Esophagus squamous epithelium (tissue), 5 donors: ENCODE measurements around the gene STK32A. TPM values are rescaled to one million over a fixed set of nuclear protein-coding genes. Genes with fewer than 3 reads are reported as not detected.

Experiments
- DNase-seq: peaks from one replicate; lab custom pipeline; 2025; lab: John Stamatoyannopoulos, UW
- H3K27ac ChIP-seq, 4 donors: fragments of 200-600 bp; sonication (generic); one replicate each; pipeline ENCODE4 v1.5.1; 2016 to 2019; ENCODE audit warnings: mild to moderate bottlenecking in 1 of 4
- H3K27me3 ChIP-seq, 4 donors: fragments of 200-600 bp; sonication (generic); 1 replicate in 3 of 4; 2 replicates in 1 of 4; pipeline versions ENCODE4 v1.5.1 to v1.6.0; 2017 to 2021; ENCODE audit warnings: antibody characterized with exemption in 1 of 4
- H3K36me3 ChIP-seq, 3 donors: fragments of 200-600 bp; sonication (generic); one replicate each; pipeline ENCODE4 v1.5.1; 2016 to 2019
- H3K4me1 ChIP-seq, 3 donors: fragments of 200-600 bp; sonication (generic); one replicate each; pipeline ENCODE4 v1.5.1; 2017 to 2019
- H3K4me3 ChIP-seq, 4 donors: fragments of 200-600 bp; sonication (generic); 1 replicate in 3 of 4; 2 replicates in 1 of 4; pipeline ENCODE4 v1.5.1; 2016 to 2019; ENCODE audit warnings: mild to moderate bottlenecking in 2 of 4, moderate library complexity in 1 of 4
- H3K9me3 ChIP-seq, 3 donors: fragments of 200-600 bp; sonication (generic); one replicate each; pipeline ENCODE4 v1.5.1; 2016 to 2019
- CTCF ChIP-seq, 6 experiments: fragments of 450-650 bp in 4 of 6; fragments of 200-600 bp in 2 of 6; sonication (generic) in 2 of 6; IDR thresholded peaks; one replicate each; pipeline ENCODE4 v1.5.1; 2016 to 2019; ENCODE audit warnings: antibody characterized with exemption in 6 of 6, mild to moderate bottlenecking in 4 of 6, moderate library complexity in 4 of 6
- POLR2A ChIP-seq, 4 donors: fragments of 450-650 bp; IDR thresholded peaks; one replicate each; pipeline ENCODE4 v1.6.1; 2017; ENCODE audit warnings: antibody characterized with exemption in 4 of 4, mild to moderate bottlenecking in 4 of 4, moderate library complexity in 3 of 4
- WGBS, 2 donors: methylation state at CpG; one replicate each; pipeline ENCODE4 v1.1.5; 2018; 5-methylcytosine and 5-hydroxymethylcytosine counted together
- intact Hi-C: fragments of 100-400 bp; cut with DNase I; formaldehyde crosslinking; loops from one replicate; pipeline ENCODE4 v1.15.0; 2022
- total RNA-seq, 4 donors: library from RNA; depleted of rRNA; stranded (reverse); fragments of >200 nt; gene quantifications; one replicate each; pipeline ENCODE4 v1.1.0, GENCODE V29; 2016
- donor health status: DM: yes; HTN: yes; CAD: no.

The STK32A gene
- total RNA-seq, 4 donors from 2014 or later: 0.26 to 1.7 (median 0.38) TPM; not detected in 1

GRCh38 chr5:147427521-147428401 is 192.9 kb downstream of the STK32A start:
- DNase-seq: no peak
- no peak overlapping the region for H3K4me3 ChIP-seq
- peak overlapping the region in 3 of 4 donors; percentile 32 to 72 (median 45) for H3K27ac ChIP-seq
- WGBS, 2 donors: 33% methylated on average over 1 of the region's 1 CpG
- no peaks in the 10 kb centered on the region for H3K36me3 ChIP-seq
- H3K27me3 ChIP-seq: no peaks in the 10 kb centered on the region
- peaks cover 0 to 46% (median 32%) of the 10 kb centered on the region in 3 donors for H3K4me1 ChIP-seq
- no peak for TF ChIP-seq POLR2A (IDR thresholded peaks at IDR 0.05)
- TF ChIP-seq CTCF (IDR thresholded peaks at IDR 0.05): no peak
- H3K9me3 ChIP-seq: no peaks in the 10 kb centered on the region
- intact Hi-C loops: no loop called here

- intact Hi-C loops: no loop called here
These were observed 195.8 kb downstream of the STK32A start for GRCh38 chr5:147430628-147431027.

DNA sequence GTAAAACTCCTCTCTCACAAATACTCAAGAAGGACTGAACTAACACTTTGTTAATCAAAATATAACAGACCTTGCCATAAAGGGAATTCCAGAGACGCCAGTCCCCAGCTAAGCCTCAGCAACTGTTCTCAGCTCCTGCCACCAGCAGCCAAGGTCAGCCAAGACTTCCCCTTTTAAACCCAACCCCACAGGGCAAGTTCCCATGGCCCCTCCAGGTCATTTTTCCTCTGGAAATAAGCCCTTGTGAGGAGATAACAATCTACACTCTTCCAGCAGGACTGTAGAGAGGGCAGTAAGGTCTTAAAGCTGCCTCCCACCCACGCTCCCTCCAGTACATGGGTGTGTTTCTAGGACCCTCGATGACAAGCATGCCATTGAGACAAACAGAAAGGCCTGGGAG is 196.8 kb downstream of the STK32A start:
- Histone ChIP-seq H3K4me3 (no peak overlapping the region), H3K27ac (peak overlapping the region in 3 of 4 donors; percentile 33 to 71 (median 49)), H3K36me3 (no peaks in the 10 kb centered on the region), H3K4me1 (peaks cover 0 to 40% (median 32%) of the 10 kb centered on the region in 3 donors), H3K27me3 (no peaks in the 10 kb centered on the region), H3K9me3 (no peaks in the 10 kb centered on the region)
- 71 to 75% methylated on average over 3 of the region's 3 CpGs for whole genome bisulfite sequencing, 2 donors
- DNase-seq: no peak
- TF ChIP-seq POLR2A (IDR thresholded peaks at IDR 0.05) (no peak), CTCF (IDR thresholded peaks at IDR 0.05) (no peak)
- intact Hi-C loops: no loop called here

More at GRCh38 chr5:147430628-147431027, 195.8 kb downstream of the STK32A start:
- Histone ChIP-seq H3K9me3 (no peaks in the 10 kb centered on the region), H3K27me3 (no peaks in the 10 kb centered on the region), H3K27ac (peak overlapping the region in 3 of 4 donors; percentile 33 to 71 (median 49)), H3K4me3 (no peak overlapping the region), H3K36me3 (no peaks in the 10 kb centered on the region), H3K4me1 (peaks cover 0 to 46% (median 32%) of the 10 kb centered on the region in 3 donors)
- TF ChIP-seq CTCF (IDR thresholded peaks at IDR 0.05): no peak
- TF ChIP-seq POLR2A (IDR thresholded peaks at IDR 0.05): no peak
- 84 to 85% methylated on average over 2 of the region's 2 CpGs for WGBS, 2 donors
- no peak for DNase-seq

DNA sequence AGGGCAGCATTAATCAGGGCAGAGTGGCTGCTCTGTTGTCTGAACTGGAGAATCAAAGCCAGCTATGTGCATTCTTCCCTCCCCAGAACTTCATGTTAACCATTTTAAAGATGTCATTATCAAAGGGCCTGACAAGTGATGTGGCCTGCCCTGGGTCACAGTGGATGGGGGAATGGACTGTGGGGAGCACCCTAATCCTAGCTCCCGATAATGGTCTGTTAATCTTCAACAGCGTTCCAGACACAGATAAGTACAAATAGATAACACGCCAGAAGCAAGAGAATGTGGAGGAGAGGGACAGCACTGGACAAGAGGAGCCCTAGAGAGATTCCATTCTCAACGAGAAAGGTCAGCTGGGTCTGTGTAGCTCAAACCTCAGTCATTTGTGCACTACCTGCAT is 197.5 kb downstream of the STK32A start:
- no peak for TF ChIP-seq POLR2A (IDR thresholded peaks at IDR 0.05)
- no peak for TF ChIP-seq CTCF (IDR thresholded peaks at IDR 0.05)
- Histone ChIP-seq H3K4me3 (no peak overlapping the region), H3K27me3 (no peaks in the 10 kb centered on the region), H3K9me3 (no peaks in the 10 kb centered on the region), H3K4me1 (peaks cover 0 to 39% (median 26%) of the 10 kb centered on the region in 3 donors), H3K36me3 (no peaks in the 10 kb centered on the region), H3K27ac (peak overlapping the region in 3 of 4 donors; percentile 33 to 71 (median 49))
- WGBS, 2 donors: 72 to 78% methylated on average over 4 of the region's 4 CpGs
- no peak for DNase-seq
- intact Hi-C loops: no loop called here

- Histone ChIP-seq H3K27me3 (no peaks in the 10 kb centered on the region), H3K9me3 (no peaks in the 10 kb centered on the region), H3K27ac (peak overlapping the region in 1 of 4 donors; percentile 12), H3K36me3 (no peaks in the 10 kb centered on the region), H3K4me1 (peaks cover 0 to 22% (median 13%) of the 10 kb centered on the region in 3 donors), H3K4me3 (no peak overlapping the region)
- no peak for DNase-seq
- intact Hi-C loops: no loop called here
- 77 to 82% methylated on average over 3 of the region's 3 CpGs for WGBS, 2 donors
- TF ChIP-seq POLR2A (IDR thresholded peaks at IDR 0.05): no peak
- TF ChIP-seq CTCF (IDR thresholded peaks at IDR 0.05): no peak
These were observed 199.2 kb downstream of the STK32A start for GRCh38 chr5:147434049-147434448.
